ENCODE measurements around the gene SPTBN4.

DNA sequence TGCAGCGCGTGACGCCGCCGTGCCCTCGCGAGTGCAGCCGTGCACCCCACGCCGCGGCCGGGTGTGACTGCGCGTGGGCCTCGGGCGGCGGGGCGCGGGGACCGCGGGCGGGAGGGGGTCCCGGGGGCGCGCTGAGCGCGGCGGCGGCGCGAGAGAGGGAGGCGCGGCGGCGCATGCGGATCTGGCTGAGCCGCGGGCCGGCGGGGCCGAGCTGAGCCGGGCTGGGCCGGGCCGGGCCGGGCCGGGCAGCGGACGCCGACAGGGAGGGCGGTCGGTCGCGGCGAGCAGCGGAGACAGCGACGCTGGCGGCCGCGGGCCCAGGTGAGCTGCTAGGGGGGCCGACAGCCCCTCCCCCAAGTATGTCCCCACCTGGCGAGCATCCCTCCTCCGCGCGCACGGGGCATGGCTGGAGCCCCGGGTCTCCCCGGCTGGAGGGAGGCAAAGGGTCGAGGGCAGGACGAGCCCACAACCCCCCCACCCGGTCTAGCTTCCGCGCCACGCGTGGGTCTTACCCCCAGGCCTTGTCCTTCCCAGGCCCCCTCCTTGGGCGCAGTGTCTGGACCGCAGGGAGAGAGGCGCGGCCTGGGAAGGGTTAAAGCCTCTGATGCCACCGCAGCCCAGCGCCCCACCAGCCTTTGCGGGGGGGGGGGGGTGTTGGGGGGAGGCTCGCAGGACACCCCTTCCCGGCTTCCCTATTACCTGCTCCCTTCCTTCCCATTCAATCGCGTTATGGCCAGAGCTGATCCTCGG is at the start of gene SPTBN4:
- TF ChIP-seq, protein P1, sequence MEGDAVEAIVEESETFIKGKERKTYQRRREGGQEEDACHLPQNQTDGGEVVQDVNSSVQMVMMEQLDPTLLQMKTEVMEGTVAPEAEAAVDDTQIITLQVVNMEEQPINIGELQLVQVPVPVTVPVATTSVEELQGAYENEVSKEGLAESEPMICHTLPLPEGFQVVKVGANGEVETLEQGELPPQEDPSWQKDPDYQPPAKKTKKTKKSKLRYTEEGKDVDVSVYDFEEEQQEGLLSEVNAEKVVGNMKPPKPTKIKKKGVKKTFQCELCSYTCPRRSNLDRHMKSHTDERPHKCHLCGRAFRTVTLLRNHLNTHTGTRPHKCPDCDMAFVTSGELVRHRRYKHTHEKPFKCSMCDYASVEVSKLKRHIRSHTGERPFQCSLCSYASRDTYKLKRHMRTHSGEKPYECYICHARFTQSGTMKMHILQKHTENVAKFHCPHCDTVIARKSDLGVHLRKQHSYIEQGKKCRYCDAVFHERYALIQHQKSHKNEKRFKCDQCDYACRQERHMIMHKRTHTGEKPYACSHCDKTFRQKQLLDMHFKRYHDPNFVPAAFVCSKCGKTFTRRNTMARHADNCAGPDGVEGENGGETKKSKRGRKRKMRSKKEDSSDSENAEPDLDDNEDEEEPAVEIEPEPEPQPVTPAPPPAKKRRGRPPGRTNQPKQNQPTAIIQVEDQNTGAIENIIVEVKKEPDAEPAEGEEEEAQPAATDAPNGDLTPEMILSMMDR (IDR thresholded peaks at IDR 0.05): no peak
- TF ChIP-seq POLR2AphosphoS5 (IDR thresholded peaks at IDR 0.05): no peak

Data from upper lobe of left lung (tissue), 4 donors.